GM13976 (cell line): ENCODE measurements around the gene SIAH1.
"Not testable (repeated sequence)": the region's sequence is repeated elsewhere in the genome, so short reads cannot be mapped to it uniquely, and the experiment has no call there.

Source experiments
- DNase-seq: peaks from one replicate; pipeline ENCODE4 v3.0.0; 2012; ENCODE audit warnings: low spot score
- in situ Hi-C: fragments of 300-500 bp; cut with MboI; formaldehyde crosslinking; loops from one replicate; pipeline ENCODE4 v1.12.0; 2022; ENCODE audit warnings: low sequenced_read_pairs, mixed read lengths, inconsistent platforms; ENCODE audit not compliant: unreplicated experiment
- TF ChIP-seq, protein P1 (sequence below): IDR thresholded peaks from 2 replicates; pipeline ENCODE4 v1.5.1; 2012; ENCODE audit warnings: borderline replicate concordance, mild to moderate bottlenecking; ENCODE audit not compliant: insufficient read depth; ENCODE audit errors: extremely low read depth, missing control alignments, control extremely low read depth

SIAH1 gene

DNA sequence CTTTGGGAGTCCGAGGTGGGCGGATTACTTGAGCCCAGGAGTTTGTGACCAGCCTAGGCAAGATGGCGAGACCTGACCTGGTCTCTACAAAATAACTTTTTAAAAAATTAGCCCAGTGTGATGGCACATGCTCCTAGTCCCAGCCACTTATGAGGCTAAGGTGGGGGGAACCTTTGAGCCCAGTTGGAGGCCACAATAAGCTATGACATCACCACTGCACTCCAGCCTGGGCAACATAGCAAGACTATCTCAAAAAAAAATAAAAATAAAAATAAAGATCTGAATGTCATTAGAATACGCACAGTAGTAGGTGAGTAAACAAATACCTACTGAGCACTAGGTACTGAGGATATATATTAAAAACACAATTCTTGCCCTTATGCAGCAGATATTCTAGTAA is 3.1 kb downstream of the SIAH1 start:
- no peak for DNase-seq
- in situ Hi-C loops, result no loop called here
- TF ChIP-seq, protein P1, sequence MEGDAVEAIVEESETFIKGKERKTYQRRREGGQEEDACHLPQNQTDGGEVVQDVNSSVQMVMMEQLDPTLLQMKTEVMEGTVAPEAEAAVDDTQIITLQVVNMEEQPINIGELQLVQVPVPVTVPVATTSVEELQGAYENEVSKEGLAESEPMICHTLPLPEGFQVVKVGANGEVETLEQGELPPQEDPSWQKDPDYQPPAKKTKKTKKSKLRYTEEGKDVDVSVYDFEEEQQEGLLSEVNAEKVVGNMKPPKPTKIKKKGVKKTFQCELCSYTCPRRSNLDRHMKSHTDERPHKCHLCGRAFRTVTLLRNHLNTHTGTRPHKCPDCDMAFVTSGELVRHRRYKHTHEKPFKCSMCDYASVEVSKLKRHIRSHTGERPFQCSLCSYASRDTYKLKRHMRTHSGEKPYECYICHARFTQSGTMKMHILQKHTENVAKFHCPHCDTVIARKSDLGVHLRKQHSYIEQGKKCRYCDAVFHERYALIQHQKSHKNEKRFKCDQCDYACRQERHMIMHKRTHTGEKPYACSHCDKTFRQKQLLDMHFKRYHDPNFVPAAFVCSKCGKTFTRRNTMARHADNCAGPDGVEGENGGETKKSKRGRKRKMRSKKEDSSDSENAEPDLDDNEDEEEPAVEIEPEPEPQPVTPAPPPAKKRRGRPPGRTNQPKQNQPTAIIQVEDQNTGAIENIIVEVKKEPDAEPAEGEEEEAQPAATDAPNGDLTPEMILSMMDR, result no peak

DNA sequence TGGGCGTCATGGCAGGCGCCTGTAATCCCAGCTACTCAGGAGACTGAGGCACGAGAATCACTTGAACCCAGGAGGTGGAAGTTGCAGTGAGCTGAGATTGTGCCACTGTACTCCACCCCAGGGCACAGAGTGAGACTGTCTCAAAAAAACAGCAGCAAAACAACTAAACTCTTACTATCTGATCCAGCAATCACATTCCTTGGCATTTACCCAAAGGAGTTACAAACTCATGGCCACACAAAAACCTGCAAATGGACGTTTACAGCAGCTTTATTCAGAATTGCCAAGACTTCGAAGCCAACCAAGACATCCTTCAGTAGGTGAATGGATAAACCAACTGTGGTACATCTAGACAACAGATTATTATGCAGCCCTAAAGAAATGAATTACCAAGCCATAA is 4.0 kb downstream of the SIAH1 start:
- in situ Hi-C loops, result no loop called here
- no peak for DNase-seq
- TF ChIP-seq, protein P1, result no peak

DNA sequence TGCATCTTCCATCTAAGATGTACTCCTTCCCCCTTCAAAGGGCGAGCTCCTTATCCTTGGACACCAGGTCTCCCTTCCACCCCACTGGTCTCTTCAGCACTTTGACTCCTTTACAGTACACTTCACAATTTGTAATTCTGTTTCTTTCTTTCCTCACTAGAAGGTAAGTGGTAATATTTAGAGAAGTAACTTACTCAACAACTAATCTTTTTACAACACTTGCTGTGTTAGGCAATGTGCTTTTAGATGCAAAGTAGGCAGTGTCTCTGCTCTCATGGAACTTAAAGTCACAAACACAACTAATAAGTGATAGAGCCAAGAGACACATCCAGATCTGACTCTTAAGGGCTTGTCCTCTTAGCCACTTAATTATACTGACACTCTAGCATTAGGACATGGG is 6.4 kb downstream of the SIAH1 start:
- TF ChIP-seq, protein P1, result no peak
- DNase-seq, result no peak
- in situ Hi-C loops, result no loop called here

DNA sequence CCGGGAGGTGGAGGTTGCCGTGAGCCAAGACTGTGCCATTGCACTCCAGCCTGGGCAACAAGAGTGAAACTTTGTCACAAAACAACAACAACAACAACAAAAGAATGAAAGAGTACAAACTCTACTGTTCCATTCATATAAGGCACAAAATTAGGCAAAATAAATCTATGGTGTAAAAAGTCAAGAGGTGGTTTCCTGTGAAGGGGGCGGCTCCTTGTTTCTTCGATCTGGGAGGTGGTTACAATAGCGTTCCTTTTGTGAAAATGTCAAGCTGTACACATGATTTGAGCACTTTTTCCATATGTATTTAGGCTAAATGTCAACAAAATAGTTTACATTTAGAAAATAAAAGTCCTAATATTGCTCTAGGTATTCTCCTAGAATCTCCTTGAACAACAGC is 6.9 kb downstream of the SIAH1 start:
- DNase-seq, result no peak
- in situ Hi-C loops, result no loop called here

DNA sequence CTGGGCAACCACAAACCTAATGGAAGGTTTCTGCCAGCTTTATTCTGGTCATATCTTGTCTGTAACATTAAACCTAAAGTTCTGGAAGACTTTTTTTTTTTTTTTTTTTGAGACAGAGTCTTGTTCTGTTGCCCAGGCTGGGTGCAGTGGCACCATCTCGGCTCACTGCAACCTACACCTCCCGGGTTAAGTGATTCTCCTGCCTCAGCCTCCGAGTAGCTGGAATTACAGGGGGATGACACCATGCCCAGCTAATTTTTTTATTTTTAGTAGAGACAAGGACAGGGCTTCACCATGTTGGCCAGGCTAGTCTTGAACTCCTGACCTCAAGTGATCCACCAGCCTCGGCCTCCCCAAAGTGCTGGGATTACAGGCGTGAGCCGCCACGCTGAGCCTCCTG is 7.9 kb downstream of the SIAH1 start:
- DNase-seq, in situ Hi-C loops: not testable (repeated sequence)

More for the DNA sequence above, 6.9 kb downstream of the SIAH1 start:
- TF ChIP-seq, protein P1, result no peak

DNA sequence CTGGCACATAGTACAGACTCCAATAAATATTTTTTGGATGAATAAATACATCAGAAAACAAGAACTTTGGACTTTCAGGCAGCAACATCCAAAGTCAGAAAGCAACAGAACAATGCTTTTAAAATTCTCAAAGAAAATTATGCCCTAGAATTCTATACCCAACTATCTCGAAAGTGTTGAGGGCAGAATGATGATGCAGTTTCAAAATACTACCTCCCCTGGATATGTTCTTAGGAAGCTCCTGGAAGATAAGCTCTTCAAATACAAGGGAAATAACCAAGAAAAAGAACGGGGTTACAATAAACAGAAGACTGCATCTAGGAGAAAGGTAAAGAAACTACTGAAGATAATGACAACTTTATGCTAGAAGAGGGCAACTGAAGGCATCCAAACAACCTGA is 11.0 kb downstream of the SIAH1 start:
- TF ChIP-seq, protein P1, result no peak
- in situ Hi-C loops, result loop anchor here (25.0 kb wide), 1 partner anchor 88 kb away; no protein-coding TSS in a partner anchor
- no peak for DNase-seq

DNA sequence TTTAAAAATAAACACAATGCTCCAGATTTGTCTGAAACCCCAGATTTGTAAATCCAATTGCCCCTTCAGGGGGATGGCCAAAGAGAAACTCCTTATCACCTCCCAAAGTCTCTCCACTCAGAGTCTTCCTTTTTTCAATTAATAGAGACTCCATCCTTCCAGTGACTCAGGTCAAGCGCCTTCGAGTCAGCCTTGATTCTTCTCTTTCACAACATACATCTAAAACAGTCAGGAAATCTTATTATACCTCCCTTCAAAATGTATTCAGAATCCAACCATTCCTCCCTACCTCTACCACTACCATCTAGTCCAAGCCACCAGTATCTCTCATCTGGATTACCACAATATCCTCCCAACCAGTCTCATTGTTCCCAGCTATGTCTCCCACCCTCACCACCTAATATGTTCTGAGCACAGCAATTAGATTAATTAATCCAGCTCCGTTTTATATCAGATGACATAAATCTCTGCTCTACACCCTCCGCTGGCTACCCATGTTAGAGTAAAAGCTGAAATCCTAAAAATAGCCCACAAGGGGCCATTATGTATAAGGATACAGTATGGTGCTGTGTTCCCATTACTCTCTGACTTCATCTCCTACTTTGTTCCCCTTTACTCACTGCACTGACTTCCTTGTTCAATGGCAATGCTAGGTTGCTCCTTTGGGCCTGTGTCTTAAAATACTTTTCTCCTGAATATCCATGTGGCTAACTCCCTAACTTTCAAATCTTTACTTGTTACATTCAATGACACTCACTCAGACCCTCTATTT is 11.8 kb downstream of the SIAH1 start:
- TF ChIP-seq, protein P1, result no peak
- DNase-seq, result no peak
- in situ Hi-C loops, result loop anchor here (25.0 kb wide), 1 partner anchor 89 kb away; no protein-coding TSS in a partner anchor
